Measurements from ENCODE around the gene MAP7.

Gene MAP7

GRCh38 chr6:136563386-136564152, 13.3 kb upstream of the MAP7 start:
- no peak for DNase-seq

- no peak for DNase-seq
These were observed 12.0 kb upstream of the MAP7 start for GRCh38 chr6:136562211-136562610.

- no peak for DNase-seq
These were observed 3.1 kb upstream of the MAP7 start for GRCh38 chr6:136553166-136553787.

- DNase-seq, result no peak
These were observed 1.8 kb upstream of the MAP7 start for GRCh38 chr6:136552054-136552453.

GRCh38 chr6:136551103-136551502, 881 bp upstream of the MAP7 start:
- no peak for DNase-seq

GRCh38 chr6:136550045-136550329, 235 bp downstream of the MAP7 start:
- DNase-seq, result no peak

- no peak for DNase-seq
These were observed 750 bp downstream of the MAP7 start for GRCh38 chr6:136549300-136550044.

GRCh38 chr6:136548582-136549299, 1.5 kb downstream of the MAP7 start:
- DNase-seq, result no peak

- no peak for DNase-seq
These were observed 2.4 kb downstream of the MAP7 start for GRCh38 chr6:136547871-136548270.

GRCh38 chr6:136547336-136547735, 2.9 kb downstream of the MAP7 start:
- DNase-seq, result no peak

GRCh38 chr6:136546331-136546730, 3.9 kb downstream of the MAP7 start:
- DNase-seq, result no peak

- no peak for DNase-seq
These were observed 5.9 kb downstream of the MAP7 start for GRCh38 chr6:136544326-136544725.

- no peak for DNase-seq
These were observed 8.8 kb downstream of the MAP7 start for GRCh38 chr6:136541395-136541794.

- DNase-seq, result no peak
These were observed 10.1 kb downstream of the MAP7 start for GRCh38 chr6:136539967-136540652.

- no peak for DNase-seq
These were observed 11.4 kb downstream of the MAP7 start for GRCh38 chr6:136538836-136539235.

GRCh38 chr6:136535880-136536650, 14.2 kb downstream of the MAP7 start:
- no peak for DNase-seq

- DNase-seq, result no peak
These were observed 15.0 kb downstream of the MAP7 start for GRCh38 chr6:136535017-136535765.

- no peak for DNase-seq
These were observed 16.0 kb downstream of the MAP7 start for GRCh38 chr6:136534268-136534667.

- DNase-seq, result no peak
These were observed 16.7 kb downstream of the MAP7 start for GRCh38 chr6:136533487-136533886.

- no peak for DNase-seq
These were observed 18.2 kb downstream of the MAP7 start for GRCh38 chr6:136532030-136532429.

- no peak for DNase-seq
These were observed 20.5 kb downstream of the MAP7 start for GRCh38 chr6:136529710-136530109.
